HG03135 (cell line): Measurements from ENCODE around the gene COL9A3.

Experiments
- ATAC-seq: cut with Tn5 transposase; IDR thresholded peaks from one replicate; pipeline ENCODE4 v1.9.1; 2021; ENCODE audit warnings: mild to moderate bottlenecking, moderate library complexity; ENCODE audit not compliant: unreplicated experiment

COL9A3 gene

GRCh38 chr20:62816884-62817873 lies at the start of gene COL9A3:
Gene COL9A3, plus strand, starts transcription at chr20:62817050. Its CDS starts 15 bp downstream, at chr20:62817065.
- no peak for ATAC-seq

DNA sequence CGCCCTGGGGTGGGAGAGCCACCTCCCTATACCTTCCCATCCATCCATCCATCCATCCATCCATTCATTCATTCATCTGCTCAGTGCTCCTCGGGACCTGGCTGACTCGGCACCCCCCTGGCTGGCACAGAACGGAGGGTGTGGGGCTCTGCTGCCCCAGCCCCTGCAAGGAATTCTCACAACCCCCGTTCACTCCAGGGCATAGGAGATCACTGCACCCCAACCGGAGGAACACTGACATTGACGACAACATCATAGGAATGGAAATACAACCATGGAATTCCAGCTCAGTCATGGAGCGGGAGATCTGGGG lies 48.7 kb upstream of the COL9A3 start:
- no peak for ATAC-seq

GRCh38 chr20:62768551-62769287 lies 48.1 kb upstream of the COL9A3 start:
- ATAC-seq, result no peak

- no peak for ATAC-seq
These were observed 47.3 kb upstream of the COL9A3 start for GRCh38 chr20:62769346-62770071.

- ATAC-seq, result no peak
These were observed 46.5 kb upstream of the COL9A3 start for GRCh38 chr20:62770111-62770910.

GRCh38 chr20:62770916-62771315 lies 45.9 kb upstream of the COL9A3 start:
- no peak for ATAC-seq

DNA sequence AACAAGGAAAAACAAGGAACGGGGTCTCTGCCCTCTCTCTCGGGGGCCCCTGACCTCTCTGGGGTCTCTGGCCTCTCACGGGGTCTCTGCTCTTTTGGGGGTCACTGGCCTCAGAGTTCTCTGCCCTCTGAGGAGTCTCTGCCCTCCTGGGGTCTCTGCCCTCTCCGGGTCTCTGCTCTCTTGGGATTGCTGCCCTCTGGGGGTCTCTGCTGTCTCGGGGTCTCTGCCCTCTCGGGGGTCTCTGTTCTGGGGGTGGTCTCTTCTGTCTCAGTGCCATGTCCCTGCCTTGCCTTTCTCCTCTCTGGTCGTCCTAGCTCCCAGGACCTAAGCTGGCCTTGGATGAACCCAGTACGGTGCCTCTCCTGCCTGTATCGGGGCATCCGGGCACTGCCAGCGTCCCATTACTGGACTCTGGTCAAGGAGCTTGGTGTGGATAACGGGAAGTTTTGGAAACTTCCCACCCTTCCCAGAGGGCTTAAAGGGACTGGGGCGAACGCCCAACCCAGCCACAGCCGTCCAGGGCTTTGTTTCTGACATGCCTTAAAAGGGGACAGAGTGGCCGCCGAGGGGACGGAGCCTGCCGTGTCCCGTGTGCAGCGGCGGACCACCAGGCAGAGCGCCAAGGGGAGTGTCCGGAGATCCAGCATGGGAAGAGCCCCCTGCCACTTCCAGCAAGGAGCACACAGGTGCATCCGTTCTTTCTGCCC lies 45.3 kb upstream of the COL9A3 start:
- ATAC-seq, result no peak

GRCh38 chr20:62772103-62772611 lies 44.7 kb upstream of the COL9A3 start:
- ATAC-seq, result no peak

GRCh38 chr20:62772619-62772989 lies 44.2 kb upstream of the COL9A3 start:
- no peak for ATAC-seq

DNA sequence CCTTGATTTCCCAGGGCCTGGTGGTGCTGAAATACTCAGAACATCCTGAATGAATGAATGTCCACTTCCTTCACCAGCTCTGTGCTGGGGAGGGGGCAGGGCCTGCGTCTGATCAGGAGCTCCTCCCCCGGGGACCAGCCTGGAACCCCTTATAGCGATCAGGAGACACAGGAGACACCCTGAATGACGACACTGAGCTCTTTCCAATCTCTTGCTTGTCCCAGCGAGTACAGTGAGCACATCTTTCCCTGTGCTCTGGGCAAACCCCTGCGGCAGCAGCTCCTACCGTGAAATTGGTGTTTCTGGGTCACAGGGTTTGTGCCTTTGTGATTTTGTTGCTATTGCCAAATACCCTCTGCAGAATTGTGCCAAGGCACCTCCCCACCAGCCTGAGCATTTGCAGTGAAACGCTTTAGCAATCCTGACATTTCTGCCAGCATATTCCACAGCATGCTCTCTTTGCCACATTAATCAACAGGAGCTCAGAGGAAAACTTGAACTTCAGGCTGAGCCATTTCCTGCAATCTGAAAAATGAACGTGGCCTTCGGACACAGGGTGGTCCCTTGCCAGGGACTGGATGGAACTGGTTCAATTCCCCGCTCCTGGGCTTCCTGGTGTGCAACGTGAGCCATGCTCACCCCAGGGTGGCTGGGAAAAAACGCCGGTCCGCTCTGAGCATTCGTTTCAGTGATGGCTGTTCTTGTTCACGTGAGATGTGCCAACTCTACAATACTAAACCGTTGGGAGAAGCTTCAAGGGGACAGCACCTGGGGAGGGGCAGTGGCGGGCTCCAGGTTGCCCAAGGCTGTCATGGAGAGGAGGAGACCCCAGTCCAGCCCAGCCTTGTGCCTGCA lies 43.6 kb upstream of the COL9A3 start:
- no peak for ATAC-seq

- ATAC-seq, result no peak
These were observed 42.8 kb upstream of the COL9A3 start for GRCh38 chr20:62773845-62774714.

DNA sequence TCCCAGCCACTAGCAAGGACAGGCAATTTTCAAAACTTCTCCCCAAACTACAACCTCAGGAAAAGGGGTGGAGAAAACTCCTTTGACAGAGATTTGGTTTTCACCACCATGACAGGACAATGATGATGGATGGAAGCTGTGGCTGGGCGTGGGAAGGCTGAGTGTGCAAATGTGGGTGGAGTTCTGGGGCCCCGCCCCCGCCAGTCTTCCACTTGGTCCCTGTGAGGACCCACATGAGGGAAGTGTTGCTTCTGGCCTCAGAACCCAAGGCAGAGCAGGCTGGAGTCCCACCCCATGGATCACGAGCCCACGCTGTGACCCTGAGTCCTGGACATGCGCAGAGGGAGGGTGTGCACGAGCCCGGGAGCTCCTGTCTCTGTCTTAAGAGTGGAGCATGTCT lies 42.1 kb upstream of the COL9A3 start:
- no peak for ATAC-seq

GRCh38 chr20:62775206-62775605 lies 41.6 kb upstream of the COL9A3 start:
- no peak for ATAC-seq

- no peak for ATAC-seq
These were observed 40.7 kb upstream of the COL9A3 start for GRCh38 chr20:62776035-62776691.

DNA sequence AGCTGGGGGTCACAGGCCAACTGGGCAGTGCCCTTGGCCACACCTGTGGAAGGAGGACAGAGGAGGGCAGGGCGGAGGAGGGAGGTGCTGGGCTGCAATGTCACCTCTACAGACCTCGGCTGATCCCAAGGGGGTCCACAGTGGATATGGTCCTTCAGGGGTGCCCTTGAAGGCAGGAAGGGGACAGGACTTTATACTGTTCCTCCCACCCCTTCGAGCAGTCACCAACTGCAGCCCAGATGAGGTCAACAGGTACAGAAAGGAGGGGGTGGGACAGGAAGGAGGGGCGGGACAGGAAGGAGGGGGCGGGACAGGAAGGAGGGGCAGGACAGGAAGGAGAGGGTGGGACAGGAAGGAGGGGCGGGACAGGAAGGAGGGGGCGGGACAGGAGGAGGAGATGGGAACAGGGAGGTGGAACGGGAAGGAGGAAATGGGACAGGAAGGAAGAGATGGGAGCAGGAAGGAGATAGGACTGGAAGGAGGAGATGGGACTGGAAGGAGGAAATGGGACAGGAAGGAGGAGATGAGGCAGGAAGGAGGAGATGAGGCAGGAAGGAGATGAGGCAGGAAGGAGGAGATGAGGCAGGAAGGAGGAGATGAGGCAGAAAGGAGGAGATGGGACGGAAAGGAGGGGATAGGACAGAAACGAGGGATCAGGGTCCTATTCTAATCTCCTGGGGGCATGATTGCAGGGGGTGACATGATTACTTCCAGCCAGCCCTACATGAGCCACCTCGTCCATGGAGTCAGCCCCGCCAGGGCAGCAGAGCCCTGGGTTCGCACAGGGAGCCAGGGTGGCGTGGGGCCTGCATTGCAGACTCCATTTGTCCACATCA lies 39.9 kb upstream of the COL9A3 start:
- ATAC-seq, result no peak

GRCh38 chr20:62777528-62777830 lies 39.4 kb upstream of the COL9A3 start:
- no peak for ATAC-seq

DNA sequence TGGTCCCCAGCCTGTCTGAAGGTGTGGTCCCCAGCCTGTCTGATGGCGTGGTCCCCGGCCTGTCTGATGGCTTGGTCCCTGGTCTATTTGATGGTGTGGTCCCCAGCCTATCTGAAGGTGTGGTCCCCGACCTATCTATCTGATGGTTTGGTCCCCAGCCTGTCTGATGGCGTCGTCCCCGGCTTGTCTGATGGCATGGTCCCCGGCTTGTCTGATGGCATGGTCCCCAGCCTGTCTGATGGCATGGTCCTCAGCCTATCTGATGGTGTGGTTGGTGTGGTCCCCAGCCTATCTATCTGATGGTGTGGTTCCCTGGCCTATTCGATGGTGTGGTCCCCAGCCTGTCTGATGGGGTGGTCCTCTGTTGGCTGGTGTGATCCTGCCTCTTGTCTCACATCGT lies 38.8 kb upstream of the COL9A3 start:
- ATAC-seq, result no peak
